OCI-LY3 (cell line): ENCODE data around the gene CARNS1.

ENCODE experiments used
- H2AFZ ChIP-seq: fragments of 200-600, 300-600 bp; shearing (Covaris generic); 2 replicates; pipeline ENCODE4 v1.6.0; 2014; ENCODE audit warnings: antibody characterized with exemption, low read depth, low read length
- H3K27ac ChIP-seq: fragments of 200-600, 300-600 bp; sonication (generic); 2 replicates; pipeline ENCODE4 v1.5.1; 2014; ENCODE audit warnings: mild to moderate bottlenecking, low read length, moderate library complexity, mixed read lengths
- H3K27me3 ChIP-seq: fragments of 200-600, 300-600 bp; sonication (generic); 2 replicates; pipeline ENCODE4 v1.6.1; 2014; ENCODE audit warnings: low read depth, low read length, mixed read lengths
- H3K36me3 ChIP-seq: fragments of 200-600, 300-600 bp; sonication (generic); replicated peaks from 2 replicates; pipeline ENCODE3; 2014; ENCODE audit warnings: low read depth, low read length, mixed read lengths
- H3K4me1 ChIP-seq: fragments of 300-600, 200-600 bp; sonication (generic); 2 replicates; pipeline ENCODE4 v1.6.1; 2014; ENCODE audit warnings: low read length, mixed read lengths
- H3K4me2 ChIP-seq: fragments of 200-600, 300-600 bp; sonication (generic); 2 replicates; pipeline ENCODE4 v1.6.1; 2014; ENCODE audit warnings: low read length, mixed read lengths
- H3K4me3 ChIP-seq: fragments of 300-600, 200-600 bp; sonication (generic); 2 replicates; pipeline ENCODE4 v1.5.1; 2014; ENCODE audit warnings: antibody characterized with exemption, mild to moderate bottlenecking, low read length, moderate library complexity
- H3K79me2 ChIP-seq: fragments of 300-600, 200-600 bp; shearing (Covaris generic); 2 replicates; pipeline ENCODE4 v1.6.1; 2014; ENCODE audit warnings: mild to moderate bottlenecking, low read length, mixed read lengths
- H3K9ac ChIP-seq: fragments of 300-600, 200-600 bp; shearing (Covaris generic); 2 replicates; pipeline ENCODE4 v1.6.0; 2014; ENCODE audit warnings: mild to moderate bottlenecking, low read length, moderate library complexity
- H3K9me3 ChIP-seq: fragments of 200-600, 300-600 bp; shearing (Covaris generic); 2 replicates; pipeline ENCODE4 v1.6.1; 2014; ENCODE audit warnings: low read length, mixed read lengths; ENCODE audit not compliant: insufficient read depth
- H4K20me1 ChIP-seq: fragments of 200-600, 300-600 bp; sonication (generic); 2 replicates; pipeline ENCODE4 v1.6.1; 2016; ENCODE audit warnings: low read length, mixed read lengths; ENCODE audit not compliant: insufficient read depth
- CTCF ChIP-seq: fragments of 200-600, 300-600 bp; sonication (generic); IDR thresholded peaks from 2 replicates; pipeline ENCODE4 v1.5.1; 2014; ENCODE audit warnings: antibody characterized with exemption, low read length, low read depth
- EZH2phosphoT487 ChIP-seq: fragments of 200-600 bp; shearing (Covaris generic); IDR thresholded peaks from 2 replicates; pipeline ENCODE4 v1.6.1; 2018; ENCODE audit warnings: antibody characterized with exemption, mixed run types, low read depth

Gene CARNS1

GRCh38 chr11:67429722-67430121 lies 14.2 kb downstream of the CARNS1 start:
- no peak overlapping the region for H3K4me3 ChIP-seq
- no peak overlapping the region for H3K27ac ChIP-seq
- H3K9me3 ChIP-seq, result no peaks in the 10 kb centered on the region
- H3K4me1 ChIP-seq, result peaks cover 27% of the 10 kb centered on the region
- H3K4me2 ChIP-seq, result peak overlapping the region; percentile 82
- TF ChIP-seq EZH2phosphoT487 (no peak), CTCF (no peak)
- no peaks in the 10 kb centered on the region for H3K27me3 ChIP-seq
- no peak overlapping the region for H3K9ac ChIP-seq
- no peaks in the 10 kb centered on the region for H4K20me1 ChIP-seq
- H3K36me3 ChIP-seq, result peaks cover 24% of the 10 kb centered on the region
- peaks cover 25% of the 10 kb centered on the region for H3K79me2 ChIP-seq
- H2AFZ ChIP-seq, result no peak overlapping the region

GRCh38 chr11:67431346-67432249 lies 16.1 kb downstream of the CARNS1 start:
- Histone ChIP-seq H2AFZ (no peak overlapping the region), H3K9me3 (no peaks in the 10 kb centered on the region), H3K9ac (no peak overlapping the region), H3K36me3 (peaks cover 37% of the 10 kb centered on the region), H3K79me2 (peaks cover 42% of the 10 kb centered on the region), H3K4me3 (no peak overlapping the region), H3K27me3 (no peaks in the 10 kb centered on the region), H3K27ac (no peak overlapping the region), H3K4me1 (peaks cover 44% of the 10 kb centered on the region), H4K20me1 (no peaks in the 10 kb centered on the region), H3K4me2 (no peak overlapping the region)
- TF ChIP-seq CTCF (no peak), EZH2phosphoT487 (no peak)

GRCh38 chr11:67432655-67433349 lies 17.3 kb downstream of the CARNS1 start:
- H3K4me3 ChIP-seq, result no peak overlapping the region
- H3K4me2 ChIP-seq, result no peak overlapping the region
- no peaks in the 10 kb centered on the region for H3K9me3 ChIP-seq
- TF ChIP-seq CTCF, result no peak
- TF ChIP-seq EZH2phosphoT487, result no peak
- no peak overlapping the region for H2AFZ ChIP-seq
- peak overlapping the region; percentile 96; the same call in 1 of the 2 replicates for H3K27ac ChIP-seq
- peaks cover 51% of the 10 kb centered on the region for H3K79me2 ChIP-seq
- no peak overlapping the region for H3K9ac ChIP-seq
- H3K27me3 ChIP-seq, result no peaks in the 10 kb centered on the region
- H3K4me1 ChIP-seq, result peaks cover 47% of the 10 kb centered on the region
- H4K20me1 ChIP-seq, result no peaks in the 10 kb centered on the region
- peaks cover 41% of the 10 kb centered on the region for H3K36me3 ChIP-seq
